Gastroesophageal sphincter (tissue), 3 donors: ENCODE data around the gene CARD9.

ENCODE experiments used
- POLR2A ChIP-seq, 2 donors: fragments of 450-650 bp; IDR thresholded peaks; one replicate each; pipeline ENCODE4 v1.6.1; 2017; ENCODE audit warnings: antibody characterized with exemption in 2 of 2, mild to moderate bottlenecking in 2 of 2, moderate library complexity in 1 of 2
- TF ChIP-seq, protein P1 (sequence below), 4 experiments: fragments of 200-600 bp in 2 of 4; fragments of 450-650 bp in 2 of 4; sonication (generic) in 1 of 4; IDR thresholded peaks; one replicate each; pipeline ENCODE4 v1.5.1; 2017 to 2019; ENCODE audit warnings: antibody characterized with exemption in 4 of 4, mild to moderate bottlenecking in 2 of 4, moderate library complexity in 2 of 4

DNA sequence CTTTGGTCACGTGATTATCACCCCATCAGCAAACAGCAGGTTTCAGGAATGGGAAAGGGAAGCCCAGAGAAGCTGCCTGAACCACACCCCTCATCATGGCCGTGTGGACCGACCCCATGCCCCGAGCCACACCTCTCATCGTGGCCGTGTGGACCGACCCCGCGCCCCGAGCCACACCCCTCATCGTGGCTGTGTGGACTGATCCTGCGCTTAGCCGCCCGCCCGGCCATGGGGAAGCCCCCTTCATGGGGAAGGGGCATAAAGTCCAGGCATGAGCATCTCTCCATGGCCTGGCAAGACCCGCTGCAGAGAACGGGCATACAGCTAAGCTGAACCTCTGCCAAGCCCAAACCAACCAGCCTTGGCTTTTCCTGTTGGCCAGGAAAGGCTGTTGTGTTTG is 20.1 kb upstream of the CARD9 start:
- TF ChIP-seq, protein P1, sequence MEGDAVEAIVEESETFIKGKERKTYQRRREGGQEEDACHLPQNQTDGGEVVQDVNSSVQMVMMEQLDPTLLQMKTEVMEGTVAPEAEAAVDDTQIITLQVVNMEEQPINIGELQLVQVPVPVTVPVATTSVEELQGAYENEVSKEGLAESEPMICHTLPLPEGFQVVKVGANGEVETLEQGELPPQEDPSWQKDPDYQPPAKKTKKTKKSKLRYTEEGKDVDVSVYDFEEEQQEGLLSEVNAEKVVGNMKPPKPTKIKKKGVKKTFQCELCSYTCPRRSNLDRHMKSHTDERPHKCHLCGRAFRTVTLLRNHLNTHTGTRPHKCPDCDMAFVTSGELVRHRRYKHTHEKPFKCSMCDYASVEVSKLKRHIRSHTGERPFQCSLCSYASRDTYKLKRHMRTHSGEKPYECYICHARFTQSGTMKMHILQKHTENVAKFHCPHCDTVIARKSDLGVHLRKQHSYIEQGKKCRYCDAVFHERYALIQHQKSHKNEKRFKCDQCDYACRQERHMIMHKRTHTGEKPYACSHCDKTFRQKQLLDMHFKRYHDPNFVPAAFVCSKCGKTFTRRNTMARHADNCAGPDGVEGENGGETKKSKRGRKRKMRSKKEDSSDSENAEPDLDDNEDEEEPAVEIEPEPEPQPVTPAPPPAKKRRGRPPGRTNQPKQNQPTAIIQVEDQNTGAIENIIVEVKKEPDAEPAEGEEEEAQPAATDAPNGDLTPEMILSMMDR (IDR thresholded peaks at IDR 0.05): no peak
- TF ChIP-seq POLR2A (IDR thresholded peaks at IDR 0.05): no peak
